Activated T-cell treated with anti-CD3 and anti-CD28 coated beads for 48 hours (primary cell): Measurements from ENCODE around the gene LATS2.
"Not testable (repeated sequence)": the region's sequence is repeated elsewhere in the genome, so short reads cannot be mapped to it uniquely, and the experiment has no call there.

Experiments used
- DNase-seq: peaks from one replicate; pipeline ENCODE4 v3.0.0-alpha.2; 2020; ENCODE audit warnings: low read depth

Gene LATS2

DNA sequence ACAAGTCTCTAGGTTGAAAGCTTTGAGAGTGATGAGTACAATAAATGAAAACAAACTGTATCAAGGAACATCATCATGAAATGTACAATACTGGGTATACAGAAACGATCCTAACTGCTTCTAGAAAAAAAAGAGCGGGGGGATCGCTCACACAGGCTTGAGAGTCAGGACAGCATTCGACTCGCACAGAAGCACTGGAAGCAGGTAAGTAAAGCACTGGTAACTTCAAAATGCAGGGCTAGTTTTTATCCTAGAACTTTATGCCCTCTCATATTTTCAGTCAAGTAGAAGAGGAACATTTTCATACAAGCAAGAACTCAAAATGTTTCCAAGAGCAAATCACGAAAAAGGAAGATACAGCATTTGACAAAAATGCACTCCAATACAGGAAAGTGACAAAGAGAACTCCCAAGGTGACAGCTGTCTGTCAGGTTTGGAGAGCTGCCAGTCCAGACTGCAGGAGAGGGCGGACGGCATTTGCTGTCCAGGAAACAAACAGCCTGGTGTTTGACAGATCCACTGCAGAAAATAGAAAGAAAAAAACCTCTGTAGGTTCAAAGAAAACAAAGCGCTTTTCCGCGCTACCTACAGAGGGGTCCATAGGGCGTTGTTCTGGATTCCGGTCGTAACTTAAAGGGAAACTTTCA is 100.6 kb downstream of the LATS2 start:
- DNase-seq = no peak

- not testable (repeated sequence) for DNase-seq
Observed at GRCh38 chr13:20957049-20957620, 104.3 kb downstream of the LATS2 start.

GRCh38 chr13:20955496-20955895 is 105.9 kb downstream of the LATS2 start:
- no peak for DNase-seq

DNA sequence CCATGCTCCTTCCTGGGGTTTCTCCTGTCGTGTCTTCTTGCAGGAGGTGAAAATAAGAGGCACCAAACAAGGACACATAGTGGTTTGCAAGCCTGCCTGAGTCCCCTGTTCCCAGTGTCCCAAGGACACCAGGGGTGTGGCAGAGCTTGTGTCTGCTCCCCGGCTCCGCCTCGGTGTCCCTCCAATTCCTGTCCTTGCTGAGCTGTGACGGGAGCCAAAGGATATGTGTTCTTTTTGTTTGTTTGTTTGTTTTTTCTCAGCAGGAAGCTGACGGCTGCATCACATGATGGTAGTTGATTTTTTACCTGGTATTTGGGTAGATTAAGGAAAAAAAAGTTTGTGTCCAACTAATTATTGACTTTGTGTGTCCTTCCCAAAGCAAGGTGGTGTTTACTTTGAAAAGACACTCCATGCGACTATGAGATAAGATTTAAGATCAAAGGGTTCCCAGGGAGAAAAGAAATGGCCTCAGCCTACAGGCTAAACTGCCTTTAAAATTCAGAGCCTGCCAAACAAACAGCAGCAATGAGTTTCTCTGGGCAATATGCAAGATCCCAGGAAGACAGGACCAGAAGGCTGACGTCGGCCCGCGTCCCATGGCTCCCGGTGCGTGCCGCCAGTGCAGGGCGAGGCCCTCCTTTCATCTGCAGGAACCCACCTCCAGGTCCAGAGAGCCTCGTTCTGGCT is 108.0 kb downstream of the LATS2 start:
- DNase-seq = no peak

DNA sequence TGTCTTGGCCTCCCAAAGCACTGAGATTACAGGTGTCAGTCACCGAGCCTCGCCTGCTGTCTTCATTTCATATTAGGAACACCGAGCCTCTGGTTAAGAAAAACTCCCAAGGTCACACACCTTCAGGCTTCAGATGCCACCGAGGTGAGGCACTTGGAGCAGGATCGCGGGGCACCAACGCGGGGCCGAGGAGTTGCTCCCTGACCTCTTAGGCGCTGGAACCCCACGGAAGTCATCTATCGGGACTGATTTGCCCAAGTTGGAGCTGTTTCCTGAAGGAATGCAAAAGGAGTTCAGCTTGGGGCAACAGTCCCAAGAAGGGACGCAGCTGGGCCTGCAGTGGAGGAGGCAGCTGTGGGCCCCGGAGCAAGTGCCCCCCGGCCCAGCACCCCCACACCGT is 108.5 kb downstream of the LATS2 start:
- no peak for DNase-seq

GRCh38 chr13:20948001-20948400 is 113.4 kb downstream of the LATS2 start:
- DNase-seq = not testable (repeated sequence)

DNA sequence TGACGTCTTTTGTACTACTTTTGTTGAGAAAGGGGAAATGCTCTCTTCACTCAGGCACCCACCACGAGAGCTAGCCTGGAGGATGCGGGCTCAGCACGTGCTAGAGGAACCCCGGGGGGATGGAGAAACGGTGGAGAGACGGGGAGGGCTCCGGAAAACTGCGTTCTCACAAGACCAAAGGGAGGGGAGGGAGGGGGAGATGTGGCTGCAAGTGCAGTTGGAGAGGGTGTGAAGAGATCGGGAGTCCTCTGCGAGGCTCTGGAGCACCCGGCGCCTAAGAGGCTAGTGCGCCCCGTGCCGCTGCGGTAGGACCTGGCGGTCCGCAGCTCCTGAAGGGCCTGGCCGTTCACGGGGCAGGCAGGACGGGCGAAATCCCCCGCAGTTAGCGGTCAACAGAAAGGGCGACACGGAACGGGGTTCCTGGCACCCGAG is 115.4 kb downstream of the LATS2 start:
- DNase-seq = no peak

GRCh38 chr13:20942938-20943559 is 118.3 kb downstream of the LATS2 start:
- DNase-seq = no peak

- not testable (repeated sequence) for DNase-seq
Observed at GRCh38 chr13:20940511-20940910, 120.9 kb downstream of the LATS2 start.

GRCh38 chr13:20940083-20940482 is 121.3 kb downstream of the LATS2 start:
- DNase-seq = no peak

DNA sequence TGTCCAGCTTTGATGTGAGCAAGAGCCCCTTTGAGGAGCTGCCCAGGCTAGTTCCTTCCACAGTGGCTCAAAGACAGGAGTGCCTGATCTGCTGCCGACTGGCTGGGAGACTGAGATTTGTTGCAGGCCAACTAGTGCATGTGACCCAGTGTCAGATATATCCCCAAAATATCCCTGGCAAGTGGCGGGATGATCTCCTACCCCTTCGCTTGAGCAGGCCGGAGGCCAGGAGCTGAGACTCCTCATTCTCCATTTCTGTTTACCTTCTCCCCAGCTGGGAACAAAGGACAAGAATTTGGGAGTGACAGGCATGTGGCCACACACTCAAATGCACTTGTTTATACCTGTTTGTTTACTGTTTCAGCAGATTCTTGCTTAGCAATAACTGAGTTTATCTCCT is 121.7 kb downstream of the LATS2 start:
- no peak for DNase-seq

GRCh38 chr13:20938302-20938701 is 123.1 kb downstream of the LATS2 start:
- no peak for DNase-seq

GRCh38 chr13:20927596-20928257 is 133.7 kb downstream of the LATS2 start:
- DNase-seq = no peak

- not testable (repeated sequence) for DNase-seq
Observed at GRCh38 chr13:20925395-20925790, 136.0 kb downstream of the LATS2 start.

DNA sequence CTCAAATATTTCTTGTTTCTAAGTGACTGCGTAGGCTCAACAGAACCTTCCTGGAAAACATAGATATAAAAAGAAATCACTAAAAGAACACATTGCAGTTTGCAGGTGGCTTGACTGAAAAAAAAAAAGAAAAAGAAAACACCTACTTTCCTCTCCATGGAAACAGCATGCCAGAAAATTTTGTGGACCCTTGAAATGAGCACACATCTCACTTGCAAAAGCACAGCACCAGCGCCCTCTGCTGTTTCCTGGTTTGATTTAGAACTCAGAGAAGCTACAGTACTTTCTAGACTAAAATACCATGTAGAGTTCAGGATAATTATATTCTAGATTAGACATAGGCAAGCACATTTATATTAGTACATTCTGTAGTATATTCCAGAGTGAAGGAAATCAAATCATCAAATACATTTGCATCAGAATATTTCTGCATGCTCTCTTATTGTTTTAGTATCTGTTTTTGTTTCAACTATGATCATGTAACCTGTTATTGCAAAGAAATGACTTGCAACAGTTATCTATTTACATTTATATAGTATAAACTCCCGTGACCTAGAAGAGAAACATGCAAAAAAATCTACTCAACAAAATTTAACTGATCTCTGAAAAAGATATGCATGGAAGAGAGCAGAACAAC is 136.5 kb downstream of the LATS2 start:
- peak; percentile 35 for DNase-seq

- no peak for DNase-seq
Observed at GRCh38 chr13:20923272-20923671, 138.1 kb downstream of the LATS2 start.
